ENCODE results near the gene COX20. TPM values are rescaled to one million over a fixed set of nuclear protein-coding genes. Genes with fewer than 3 reads are reported as not detected.

The COX20 gene
- total and polyA plus RNA-seq, 2 of the 4 experiments (the other 2 are of a cell fraction), result 13.3 to 27.0 TPM

GRCh38 chr1:244821134-244821533, 14.3 kb upstream of the COX20 start:
- no peak for ATAC-seq (ENCODE audit: low read depth)
- Histone ChIP-seq H3K36me3 (ENCODE audit: control insufficient read depth, insufficient read depth, low read length) (no peaks in the 10 kb centered on the region), H3K27ac (ENCODE audit: insufficient read depth, low read length) (no peak overlapping the region), H3K4me3 (ENCODE audit: insufficient read depth, low read depth, low read length) (no peak overlapping the region), H3K27me3 (ENCODE audit: control insufficient read depth, insufficient read depth, low read length) (no peaks in the 10 kb centered on the region; the same call in 1 of the 2 replicates), H3K23ac (ENCODE audit: low read depth, low read length) (no peak overlapping the region), H2BK20ac (ENCODE audit: low read depth, low read length) (no peak overlapping the region), H3K18ac (ENCODE audit: low read depth, low read length) (no peak overlapping the region), H3K4ac (ENCODE audit: low read depth, low read length) (no peak overlapping the region), H2AK9ac (replicated peaks; ENCODE audit: low read depth, low read length, poor library complexity) (no peak overlapping the region), H2AK5ac (ENCODE audit: low read depth, low read length) (no peak overlapping the region), H3K79me1 (ENCODE audit: low read depth in 1 of 2, low read length in 2 of 2) (no peaks in the 10 kb centered on the region), H3K14ac (replicated peaks; ENCODE audit: low read depth, low read length) (no peak overlapping the region), H4K8ac (ENCODE audit: low read depth in 2 of 2, low read length in 2 of 2) (no peak overlapping the region), H3K56ac (ENCODE audit: extremely low read depth, insufficient read depth, low read length) (no peak overlapping the region), H3K4me2 (ENCODE audit: low read depth, low read length) (no peak overlapping the region), H4K5ac (ENCODE audit: low read depth, low read length) (no peak overlapping the region), H3K9ac (ENCODE audit: low read depth, low read length) (no peak overlapping the region), H3K9me1 (ENCODE audit: insufficient read depth, low read length) (no peaks in the 10 kb centered on the region), H2BK120ac (ENCODE audit: low read depth, low read length) (no peak overlapping the region), H3K9me3 (ENCODE audit: control insufficient read depth, insufficient read depth, low read length) (no peaks in the 10 kb centered on the region), H2BK5ac (ENCODE audit: low read depth, low read length, poor library complexity, severe bottlenecking) (no peak overlapping the region), H2BK15ac (ENCODE audit: low read depth, low read length) (no peak overlapping the region), H4K91ac (ENCODE audit: insufficient read depth, low read depth, low read length) (no peak overlapping the region), H2AFZ (replicated peaks; ENCODE audit: low read length, poor library complexity) (no peak overlapping the region), H4K20me1 (ENCODE audit: insufficient read depth, low read length) (no peaks in the 10 kb centered on the region), H3K4me1 (ENCODE audit: control insufficient read depth, insufficient read depth, low read length) (no peaks in the 10 kb centered on the region)
- ChIA-PET CTCF (no interaction called here), POLR2A (ENCODE audit: unreplicated experiment) (no interaction called here)
- in situ Hi-C loops (cut with MboI; ENCODE audit: low sequenced_read_pairs), result no loop called here
- dilution Hi-C loops (cut with HindIII; ENCODE audit: low sequenced_read_pairs, unreplicated experiment), result no loop called here
- DNase-seq, result no peak
- no CpG with 5 or more reads among the region's 3 CpGs for WGBS, 2 experiments (ENCODE audit: extremely low coverage in 2 of 2, insufficient read length in 1 of 2)
- BruUV-seq (replicated peaks), result no TSS peak
- intact Hi-C loops (cut with micrococcal nuclease), result no loop called here
- TF ChIP-seq CHD1 (IDR thresholded peaks at IDR 0.05; ENCODE audit: low read depth, low read length) (no peak), USF2 (IDR thresholded peaks at IDR 0.05; ENCODE audit: low read depth, low read length) (no peak)

Data from IMR-90 (cell line).